HG03460 (cell line): ENCODE results near the gene TGIF2.
"Not testable (repeated sequence)": the region's sequence is repeated elsewhere in the genome, so short reads cannot be mapped to it uniquely, and the experiment has no call there.

Source experiments
- ATAC-seq: cut with Tn5 transposase; IDR thresholded peaks from one replicate; pipeline ENCODE4 v1.9.1; 2021; ENCODE audit not compliant: unreplicated experiment

The TGIF2 gene

DNA sequence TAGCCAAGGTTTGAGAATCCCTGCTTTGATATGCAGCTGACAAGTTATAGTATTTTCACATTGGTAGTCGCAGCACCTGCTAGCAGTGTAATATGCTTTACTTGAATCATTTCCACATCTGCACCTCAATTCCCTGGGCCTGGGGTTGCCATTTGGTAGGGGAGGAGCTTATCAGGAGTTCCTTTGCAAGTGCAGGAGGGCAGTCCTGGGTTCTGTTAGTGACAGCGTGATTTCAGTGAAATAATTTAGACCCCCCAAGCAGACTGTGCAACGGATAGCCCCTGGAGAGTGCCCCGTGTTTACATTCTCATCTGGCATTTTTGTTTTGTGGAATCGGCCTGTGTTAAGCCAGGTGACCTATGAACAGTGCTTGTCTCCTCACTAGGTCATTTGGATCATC lies 38.2 kb downstream of the TGIF2 start:
- ATAC-seq: no peak

- ATAC-seq: no peak
These were observed 40.6 kb downstream of the TGIF2 start for GRCh38 chr20:36613974-36614373.

GRCh38 chr20:36614781-36615557 lies 41.6 kb downstream of the TGIF2 start:
- ATAC-seq: no peak

DNA sequence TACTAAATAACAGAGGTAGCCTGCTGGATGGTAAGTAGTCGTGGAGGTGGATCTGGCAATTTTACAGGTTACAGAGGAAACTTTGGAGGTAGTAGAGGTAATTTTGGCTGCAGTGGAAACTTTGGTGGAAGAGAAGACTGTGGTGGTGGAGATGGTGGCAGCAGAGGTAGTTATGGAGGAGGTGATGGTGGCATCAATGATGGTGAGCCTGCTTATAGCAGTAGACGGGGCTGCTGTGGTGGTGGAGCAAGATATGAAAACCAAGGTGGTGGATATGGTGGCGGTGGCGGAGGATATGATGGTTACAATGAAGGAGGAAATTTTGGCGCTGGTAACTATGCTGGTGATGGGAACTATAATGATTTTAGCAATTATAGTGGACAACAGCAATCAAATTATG lies 47.5 kb downstream of the TGIF2 start:
- no peak for ATAC-seq

DNA sequence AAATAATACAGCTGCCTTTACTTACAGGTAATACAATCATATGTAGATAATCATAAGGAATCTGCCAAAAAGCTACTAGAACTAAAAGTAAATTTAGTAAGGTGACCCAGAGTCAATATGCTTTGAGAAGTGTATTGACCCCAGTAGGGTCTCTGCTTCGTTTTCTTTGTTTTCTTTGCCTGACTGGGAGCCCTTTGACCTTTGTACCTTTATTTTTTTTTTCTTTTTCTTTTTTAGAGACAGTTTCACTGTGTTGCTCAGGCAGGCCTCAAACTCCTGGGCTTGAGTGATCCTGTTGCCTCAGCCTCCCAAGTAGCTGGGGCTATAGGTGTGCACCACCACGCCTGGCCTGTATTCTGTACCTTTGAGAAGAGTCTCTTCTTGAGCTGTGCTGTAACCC lies 50.0 kb downstream of the TGIF2 start:
- ATAC-seq: no peak

GRCh38 chr20:36624068-36624943 lies 50.9 kb downstream of the TGIF2 start:
- no peak for ATAC-seq

DNA sequence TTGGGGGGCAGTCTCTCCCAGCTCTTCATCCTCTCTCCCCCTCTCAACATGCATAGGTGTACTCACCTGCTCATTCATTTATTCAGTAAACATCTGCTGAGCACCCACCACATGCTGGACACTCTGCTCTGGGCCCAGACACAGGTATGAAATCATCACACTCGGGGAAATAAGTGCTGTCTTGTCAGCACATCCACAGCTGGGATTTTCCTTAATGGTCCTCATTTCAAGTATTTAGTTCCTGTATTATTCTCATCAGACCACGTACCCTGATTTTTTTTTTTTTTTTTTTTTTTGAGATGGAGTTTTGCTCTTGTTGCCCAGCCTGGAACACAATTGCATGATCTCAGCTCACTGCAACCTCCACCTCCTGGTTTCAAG lies 51.5 kb downstream of the TGIF2 start:
- no peak for ATAC-seq

GRCh38 chr20:36628076-36628475 lies 54.7 kb downstream of the TGIF2 start:
- no peak for ATAC-seq

DNA sequence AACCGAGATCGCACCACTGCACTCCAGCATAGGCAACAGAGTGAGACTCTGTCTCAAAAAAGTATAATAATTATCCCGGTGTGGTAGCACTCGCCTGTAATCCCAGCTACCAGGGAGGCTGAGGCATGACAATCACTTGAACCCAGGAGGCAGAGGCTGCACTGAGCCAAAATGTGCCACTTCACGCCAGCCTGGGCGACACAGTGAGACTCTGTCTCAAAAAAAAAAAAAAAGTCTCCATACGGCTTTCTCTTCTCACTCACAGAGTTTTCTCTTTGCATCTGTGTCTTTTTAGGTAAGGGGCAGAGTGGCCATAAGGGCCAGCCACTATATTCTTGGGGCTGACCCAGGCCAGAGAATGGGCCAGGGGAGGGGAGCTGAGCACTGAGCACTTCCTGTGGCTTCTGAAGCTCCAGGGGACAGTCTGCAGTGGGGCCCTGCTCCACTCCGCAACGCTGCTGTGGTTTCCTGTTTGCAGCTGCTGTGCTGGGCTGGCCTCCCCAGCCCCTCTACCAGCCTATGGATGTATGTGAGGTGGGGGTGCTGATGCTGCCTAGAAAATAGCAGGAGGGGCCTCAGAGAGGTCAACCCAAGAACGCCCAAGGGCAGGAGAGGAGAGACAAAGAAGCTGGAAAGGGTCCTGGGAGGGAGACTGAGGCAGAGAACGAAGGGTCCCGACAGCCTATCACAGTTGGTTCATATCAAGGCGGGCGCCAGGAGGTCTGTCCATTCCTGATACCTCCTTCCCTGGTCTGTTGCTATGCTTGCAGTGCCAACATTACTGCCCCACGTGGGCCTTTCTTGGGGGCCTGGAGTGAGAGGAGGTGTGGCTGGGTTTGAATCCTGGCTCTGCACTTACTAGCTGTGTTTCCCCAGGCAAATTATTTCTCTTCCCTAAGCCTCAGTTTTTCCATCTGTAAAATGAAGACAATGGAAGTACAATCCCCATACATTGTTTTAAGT lies 56.6 kb downstream of the TGIF2 start:
- ATAC-seq: no peak

DNA sequence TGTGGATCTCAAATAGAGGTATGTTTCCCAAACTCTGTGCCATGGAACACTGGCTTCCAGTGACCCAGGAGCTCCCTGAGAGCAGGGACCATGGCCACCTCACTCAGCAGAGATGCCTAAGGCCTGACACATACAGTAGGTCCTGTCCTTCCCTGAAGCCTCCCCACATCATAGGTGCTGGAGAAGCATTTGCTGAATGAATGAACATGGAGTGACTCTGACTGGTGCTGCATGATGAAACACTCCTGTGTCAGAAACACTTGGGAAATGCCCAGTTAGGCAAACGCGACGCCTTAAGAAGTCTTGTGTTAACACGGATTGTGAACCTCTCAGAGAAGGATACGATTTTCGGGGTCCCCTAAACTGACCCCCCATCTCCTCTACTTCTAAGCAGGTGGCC lies 58.2 kb downstream of the TGIF2 start:
- ATAC-seq: no peak

- ATAC-seq: no peak
These were observed 58.7 kb downstream of the TGIF2 start for GRCh38 chr20:36632147-36632486.

DNA sequence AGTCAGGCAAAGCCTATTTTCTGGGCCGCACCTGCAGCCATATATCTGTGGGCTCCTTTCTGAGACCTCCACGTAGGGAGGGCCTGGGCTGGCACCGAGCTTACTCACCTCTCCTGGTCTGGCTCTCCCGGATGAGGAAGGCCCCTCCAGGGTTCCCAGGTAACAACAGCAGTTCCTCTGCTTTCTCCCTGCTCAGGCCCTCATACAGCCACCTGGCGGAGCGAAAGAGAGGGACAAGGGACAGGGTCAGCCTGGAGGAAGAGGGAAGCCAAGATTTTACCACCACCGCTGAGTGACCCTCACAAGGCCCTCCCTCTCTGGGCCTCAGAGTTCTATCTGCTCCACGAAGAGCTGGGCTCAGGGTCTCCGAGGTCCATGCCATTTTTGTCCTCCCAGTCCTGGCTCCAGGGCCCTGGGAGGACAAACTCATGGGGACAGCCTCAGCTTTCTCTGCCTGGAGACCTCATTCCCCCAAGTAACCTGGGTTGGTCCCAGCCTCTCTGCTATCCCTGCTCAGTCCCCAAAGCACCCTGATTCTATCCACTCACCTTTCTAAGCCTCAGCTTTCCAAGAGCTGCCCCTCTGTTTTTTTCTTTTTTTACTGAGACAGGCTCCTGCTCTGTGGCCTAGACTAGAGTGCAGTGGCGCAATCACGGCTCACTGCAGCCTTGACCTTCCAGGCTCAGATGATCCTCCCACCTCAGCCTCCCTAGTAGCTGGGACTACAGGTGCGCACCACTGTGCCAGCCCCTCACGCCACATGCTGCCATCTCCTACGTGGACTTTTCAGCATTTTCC lies 59.3 kb downstream of the TGIF2 start:
- no peak for ATAC-seq

DNA sequence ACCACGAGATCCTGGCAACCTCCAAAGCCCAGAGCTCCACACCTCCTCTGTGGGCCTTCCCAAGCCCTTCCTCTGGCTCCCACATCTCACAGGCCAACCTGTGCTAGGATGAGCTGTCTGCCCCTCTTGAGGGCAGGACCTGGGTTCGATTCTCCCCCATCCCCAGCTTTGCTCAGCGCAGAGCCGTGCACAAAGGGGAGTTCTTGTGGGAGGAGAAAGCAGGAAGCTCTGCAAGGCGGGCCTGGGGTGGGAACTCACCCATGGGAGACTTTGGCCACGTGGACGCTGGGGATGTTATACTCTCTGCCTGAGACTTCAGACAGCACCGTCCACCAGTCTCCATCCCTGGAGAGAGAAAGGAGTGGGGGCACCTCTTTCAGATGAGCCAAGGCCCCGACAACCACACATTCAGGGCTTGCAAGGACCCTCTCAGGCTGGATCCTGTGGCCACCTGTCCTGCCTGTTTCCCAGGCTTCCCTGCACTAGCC lies 59.9 kb downstream of the TGIF2 start:
- no peak for ATAC-seq

- no peak for ATAC-seq
These were observed 60.9 kb downstream of the TGIF2 start for GRCh38 chr20:36634342-36634741.

DNA sequence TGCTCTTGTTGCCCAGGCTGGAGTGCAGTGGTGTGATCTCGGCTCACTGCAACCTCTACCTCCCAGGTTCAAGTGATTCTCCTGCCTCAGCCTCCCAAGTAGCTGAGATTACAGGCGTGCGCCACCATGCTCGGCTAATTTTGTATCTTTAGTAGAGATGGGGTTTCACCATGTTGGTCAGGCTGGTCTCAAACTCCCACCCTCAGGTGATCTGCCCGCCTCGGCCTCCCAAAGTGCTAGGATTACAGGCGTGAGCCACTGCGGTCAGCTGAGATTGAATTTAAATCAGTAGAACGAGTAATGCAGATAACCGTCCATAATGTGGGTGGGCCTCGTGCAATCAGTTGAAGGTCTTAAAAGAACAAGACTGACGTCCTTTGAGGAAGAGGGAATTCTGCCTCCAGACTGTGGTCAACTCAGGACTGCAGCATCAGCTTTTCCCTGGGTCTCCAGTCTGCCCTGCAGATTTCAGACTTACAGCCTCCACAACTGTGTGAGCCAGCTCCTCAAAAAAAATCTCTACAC lies 65.5 kb downstream of the TGIF2 start:
- not testable (repeated sequence) for ATAC-seq

- no peak for ATAC-seq
These were observed 68.1 kb downstream of the TGIF2 start for GRCh38 chr20:36641506-36641843.

GRCh38 chr20:36642136-36642535 lies 68.7 kb downstream of the TGIF2 start:
- ATAC-seq: no peak
